Anterior cingulate cortex (tissue), 58 donors: ENCODE data around the gene PRRC2B.
"Not testable (repeated sequence)": the region's sequence is repeated elsewhere in the genome, so short reads cannot be mapped to it uniquely, and the experiment has no call there.

Experiments
- DNase-seq, 58 donors: peaks; one replicate each; lab custom pipeline; 2025; lab: John Stamatoyannopoulos, UW

PRRC2B gene

GRCh38 chr9:131502781-131503625 lies 109.1 kb downstream of the PRRC2B start, which contains the start of gene POMT1:
POMT1 (plus strand) TSS chr9:131502918; CDS start chr9:131504219, 1,301 bp downstream.
- peak; percentile 11 to 90 (median 81) for DNase-seq

DNA sequence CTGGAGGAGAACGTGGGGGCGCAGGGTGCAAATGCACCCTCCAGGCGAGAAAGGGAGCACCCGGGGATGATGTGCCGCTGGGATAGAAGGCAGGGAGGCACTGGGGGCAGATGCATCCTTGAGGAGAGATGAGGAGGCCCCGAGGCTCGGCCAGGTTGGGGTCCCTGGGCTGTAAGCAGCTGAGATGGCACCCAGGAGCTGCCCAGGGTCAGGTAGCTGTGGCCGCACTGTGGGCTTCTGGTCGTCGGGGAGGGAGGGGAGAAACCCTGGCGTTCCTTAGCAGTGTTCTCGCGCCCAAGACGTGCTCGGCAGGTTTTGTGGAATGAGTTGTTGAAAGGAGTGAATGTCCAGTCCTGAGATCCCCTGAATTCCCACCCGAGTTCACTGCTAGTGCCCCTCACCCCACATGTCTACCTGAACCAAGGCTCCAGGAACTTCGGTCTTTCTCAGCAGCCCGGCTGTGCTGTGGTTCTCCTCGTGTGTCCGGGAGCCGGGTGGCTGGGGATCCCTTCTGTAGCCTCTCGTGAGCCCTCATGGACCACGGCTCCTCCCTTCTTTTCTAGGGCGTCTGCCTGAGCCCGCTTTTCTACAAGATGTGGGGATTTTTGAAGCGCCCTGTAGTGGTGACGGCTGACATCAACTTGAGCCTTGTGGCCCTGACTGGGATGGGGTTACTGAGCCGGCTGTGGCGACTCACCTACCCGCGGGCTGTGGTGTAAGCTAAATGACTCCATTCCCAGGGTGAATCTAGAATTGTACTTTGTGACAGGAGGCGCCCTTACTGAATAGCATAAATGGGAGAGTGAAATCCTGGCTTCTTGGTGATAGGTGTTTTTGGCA lies 110.0 kb downstream of the PRRC2B start:
- DNase-seq = no peak

DNA sequence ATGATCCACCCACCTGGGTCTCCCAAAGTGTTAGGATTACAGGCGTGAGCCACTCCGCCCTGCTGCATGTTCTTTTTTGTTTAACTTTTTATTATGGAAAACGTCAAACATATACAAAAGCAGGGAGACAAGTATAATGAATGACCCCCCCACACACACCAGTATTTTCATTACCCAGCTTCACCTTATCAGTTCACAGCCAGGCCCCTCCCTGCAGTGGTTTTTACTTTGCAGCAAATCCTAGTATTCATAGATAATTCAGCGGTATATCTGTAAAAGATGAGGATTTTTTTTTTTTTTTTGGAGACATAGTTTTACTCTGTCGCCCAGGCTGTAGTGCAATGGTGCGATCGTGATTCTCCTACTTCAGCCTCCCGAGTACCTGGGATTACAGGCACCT lies 111.1 kb downstream of the PRRC2B start:
- no peak for DNase-seq

- DNase-seq = no peak
These were observed 117.5 kb downstream of the PRRC2B start for GRCh38 chr9:131511416-131511815.

DNA sequence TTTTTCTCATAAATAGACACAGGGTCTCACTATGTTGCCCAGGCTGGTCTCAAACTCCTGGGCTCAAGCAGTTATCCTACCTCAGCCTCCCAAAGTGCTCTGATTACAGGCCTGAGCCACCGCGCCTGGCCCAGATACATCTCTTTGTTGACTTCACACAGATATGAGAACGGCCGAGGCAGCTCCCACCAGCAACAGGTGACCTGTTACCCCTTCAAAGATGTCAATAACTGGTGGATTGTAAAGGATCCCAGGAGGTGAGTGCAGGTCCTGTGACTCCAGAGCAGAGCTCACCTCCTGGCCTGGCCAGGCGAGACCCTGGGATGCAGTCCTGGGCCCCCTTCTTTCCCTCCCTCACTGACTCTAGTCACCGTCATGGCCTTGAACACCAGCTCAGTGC lies 118.0 kb downstream of the PRRC2B start:
- no peak for DNase-seq

GRCh38 chr9:131513177-131513576 lies 119.3 kb downstream of the PRRC2B start:
- DNase-seq = no peak

DNA sequence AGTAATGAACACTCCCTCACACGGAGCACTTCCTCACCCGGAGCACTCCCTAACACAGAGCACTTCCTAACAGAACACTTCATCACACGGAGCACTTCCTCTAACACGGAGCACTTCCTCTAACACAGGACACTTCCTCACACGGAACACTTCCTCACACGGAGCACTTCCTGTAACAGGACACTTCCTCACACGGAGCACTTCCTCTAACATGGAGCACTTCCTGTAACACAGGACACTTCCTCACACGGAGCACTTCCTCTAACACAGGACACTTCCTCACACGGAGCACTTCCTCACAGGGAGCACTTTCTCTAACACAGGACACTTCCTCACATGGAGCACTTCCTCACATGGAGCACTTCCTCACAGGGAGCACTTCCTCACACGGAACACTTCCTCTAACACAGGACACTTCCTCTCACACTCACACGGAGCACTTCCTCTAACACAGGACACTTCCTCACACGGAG lies 121.7 kb downstream of the PRRC2B start:
- DNase-seq = not testable (repeated sequence)

- no peak for DNase-seq
These were observed 122.2 kb downstream of the PRRC2B start for GRCh38 chr9:131516100-131516499.

DNA sequence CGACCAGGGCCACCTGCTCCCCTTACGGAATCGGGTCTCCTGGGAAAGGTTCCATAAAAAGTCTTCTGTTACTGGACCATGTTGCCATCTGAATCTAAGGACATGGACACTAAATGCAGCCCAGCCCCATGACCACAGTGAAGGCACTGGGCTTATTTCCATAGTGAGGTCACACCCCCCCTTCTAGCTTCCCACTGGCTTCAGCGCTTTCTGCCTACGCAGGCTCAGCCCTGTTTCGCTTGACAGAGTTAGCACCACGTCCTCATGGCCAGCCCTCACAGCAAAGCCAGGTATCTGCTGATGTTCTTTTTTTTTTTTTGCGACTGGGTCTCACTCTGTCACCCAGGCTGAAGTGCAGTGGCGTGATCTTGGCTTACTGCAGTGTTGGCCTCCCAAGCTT lies 123.0 kb downstream of the PRRC2B start:
- no peak for DNase-seq

DNA sequence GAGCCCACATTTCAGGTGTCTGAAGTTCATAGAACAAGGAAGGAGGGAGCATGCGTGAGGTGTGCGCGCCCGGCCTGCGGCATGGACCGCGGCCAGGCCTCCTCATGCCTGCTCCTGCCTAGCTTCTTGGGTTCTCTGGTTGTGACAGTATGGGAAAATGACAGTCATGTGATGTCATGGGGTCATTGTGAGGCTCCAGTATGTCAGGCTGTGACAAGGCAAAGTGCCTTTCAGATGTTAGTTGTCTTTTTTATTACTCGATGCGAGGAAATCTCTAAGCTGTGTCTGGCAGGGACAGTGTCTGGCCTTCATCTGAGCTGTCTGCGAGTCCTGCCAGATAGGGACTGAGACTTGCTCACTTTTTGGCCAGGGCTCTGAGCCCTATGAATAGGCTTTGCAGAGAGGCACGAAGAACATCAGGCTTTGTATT lies 123.9 kb downstream of the PRRC2B start:
- DNase-seq = peak in 23 of 58 donors; percentile 4 to 56 (median 28)

DNA sequence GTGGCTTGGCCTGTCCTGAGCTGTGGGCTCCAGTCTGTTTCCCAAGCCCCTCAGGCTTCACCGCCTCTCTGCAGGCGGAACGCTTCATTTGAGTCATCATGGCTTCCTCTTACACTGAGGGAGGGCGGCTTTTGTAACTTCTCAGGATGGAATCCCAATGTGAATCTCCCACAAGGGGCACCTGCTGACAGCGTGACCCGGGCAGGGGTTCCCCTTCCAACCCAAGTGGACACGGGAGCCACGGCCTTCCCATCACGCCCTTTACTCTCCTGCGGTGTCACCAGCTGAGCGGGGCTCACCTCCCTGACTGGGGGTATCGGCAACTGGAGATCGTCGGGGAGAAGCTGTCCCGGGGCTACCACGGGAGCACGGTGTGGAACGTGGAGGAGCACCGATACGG lies 124.7 kb downstream of the PRRC2B start:
- DNase-seq = no peak

DNA sequence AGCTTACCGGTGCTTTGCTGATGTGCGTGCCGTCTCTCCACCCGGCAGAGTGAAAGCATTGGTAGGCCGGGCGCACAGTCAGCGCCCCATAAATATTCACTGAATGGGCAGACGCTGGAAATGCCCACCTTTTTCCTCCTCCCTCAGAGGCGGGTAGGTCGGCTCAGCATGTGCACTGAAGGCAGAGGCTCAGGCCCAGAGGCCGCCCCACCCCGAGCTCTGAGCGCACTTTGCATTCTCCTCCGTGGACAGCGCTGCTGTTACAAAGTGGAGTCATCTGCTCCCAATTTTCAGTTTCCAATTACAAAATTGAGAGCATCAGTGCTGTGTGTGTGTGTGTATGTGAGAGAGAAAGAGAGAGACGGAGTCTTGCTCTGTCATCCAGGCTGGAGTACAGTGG lies 126.6 kb downstream of the PRRC2B start:
- no peak for DNase-seq

DNA sequence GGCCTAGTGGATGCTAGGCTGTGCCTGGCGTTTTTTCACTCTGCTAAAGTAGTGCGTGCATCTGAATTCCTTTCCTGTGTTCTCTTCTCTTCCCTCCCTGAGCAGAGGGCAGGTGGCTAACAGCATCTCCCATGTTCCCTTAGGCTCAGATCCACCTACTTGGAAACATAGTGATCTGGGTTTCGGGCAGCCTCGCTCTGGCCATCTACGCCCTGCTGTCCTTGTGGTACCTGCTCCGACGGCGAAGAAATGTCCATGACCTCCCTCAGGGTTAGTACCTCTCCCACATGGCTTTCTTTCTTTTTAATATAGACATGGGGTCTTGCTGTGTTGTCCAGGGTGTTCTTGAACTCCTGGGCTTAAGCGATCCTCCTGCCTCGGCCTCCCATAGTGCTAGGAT lies 127.3 kb downstream of the PRRC2B start:
- no peak for DNase-seq

DNA sequence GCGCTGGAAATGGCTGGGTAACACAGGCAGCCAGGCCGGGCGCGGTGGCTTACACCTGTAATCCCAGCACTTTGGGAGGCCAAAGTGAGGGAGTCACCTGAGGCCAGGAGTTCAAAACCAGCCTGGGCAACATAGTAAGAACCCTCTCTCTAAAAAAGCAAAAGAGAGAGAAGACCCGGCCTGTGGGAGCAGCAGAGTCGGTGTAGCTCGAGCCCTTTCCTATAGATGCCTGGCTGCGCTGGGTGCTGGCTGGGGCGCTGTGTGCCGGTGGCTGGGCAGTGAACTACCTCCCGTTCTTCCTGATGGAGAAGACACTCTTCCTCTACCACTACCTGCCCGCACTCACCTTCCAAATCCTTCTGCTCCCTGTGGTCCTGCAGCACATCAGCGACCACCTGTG lies 127.9 kb downstream of the PRRC2B start:
- no peak for DNase-seq

DNA sequence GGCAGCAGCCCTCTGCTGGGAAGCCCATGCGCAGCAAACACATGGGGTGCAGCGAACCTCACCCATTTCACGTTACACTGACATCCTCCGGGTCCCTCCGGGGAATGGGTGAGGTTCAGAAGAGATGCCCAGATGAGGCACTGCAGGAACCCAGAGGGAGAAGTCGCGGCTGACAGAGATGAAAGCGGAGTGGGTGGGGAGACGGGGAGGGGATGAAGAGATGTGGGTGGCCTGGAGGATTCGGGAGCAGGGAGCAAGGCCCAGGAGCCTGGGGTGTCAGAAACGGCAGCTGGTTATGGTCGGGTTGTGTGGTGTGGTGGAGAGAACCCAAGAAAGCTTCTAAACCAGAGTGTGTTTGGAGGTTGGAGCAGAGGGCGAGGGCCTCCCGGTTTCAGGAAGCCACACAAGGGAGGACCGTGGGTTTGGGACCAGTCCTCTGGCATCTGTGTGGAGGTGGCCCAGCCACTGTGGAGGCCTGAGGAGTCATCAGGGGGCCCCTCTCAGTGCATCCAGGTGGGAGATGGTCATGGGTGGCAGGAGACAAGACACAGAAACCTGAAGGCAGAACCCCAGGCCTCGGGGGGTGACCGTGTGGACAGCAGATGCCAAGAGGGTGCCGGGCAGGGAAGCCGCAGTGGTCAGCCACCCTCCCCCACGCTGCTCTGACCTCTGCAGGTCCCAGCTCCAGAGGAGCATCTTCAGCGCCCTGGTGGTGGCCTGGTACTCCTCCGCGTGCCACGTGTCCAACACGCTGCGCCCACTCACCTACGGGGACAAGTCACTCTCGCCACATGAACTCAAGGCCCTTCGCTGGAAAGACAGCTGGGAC lies 128.6 kb downstream of the PRRC2B start:
- DNase-seq = no peak

GRCh38 chr9:131523086-131523388 lies 129.2 kb downstream of the PRRC2B start:
- no peak for DNase-seq

- DNase-seq = peak in 6 of 58 donors; percentile 4 to 50 (median 22)
These were observed 129.9 kb downstream of the PRRC2B start for GRCh38 chr9:131523451-131524435.

- no peak for DNase-seq
These were observed 130.9 kb downstream of the PRRC2B start for GRCh38 chr9:131524665-131525315.
